HFF-Myc (cell line): ENCODE results near the gene KYAT1.
"Not testable (repeated sequence)": the region's sequence is repeated elsewhere in the genome, so short reads cannot be mapped to it uniquely, and the experiment has no call there.

Experiments
- DNase-seq: peaks from one replicate; pipeline ENCODE4 v3.0.0-alpha.2; 2011; ENCODE audit warnings: low read depth; ENCODE audit errors: extremely low read depth
- H3K4me3 ChIP-seq: replicated peaks from 2 replicates; pipeline ENCODE4 v1.5.1; 2011; ENCODE audit warnings: low read depth, mild to moderate bottlenecking, control low read depth, low read length
- CTCF ChIP-seq: IDR thresholded peaks from 2 replicates; pipeline ENCODE4 v1.5.1; 2012; ENCODE audit warnings: mild to moderate bottlenecking, low read depth, low read length, control low read depth; ENCODE audit errors: missing control alignments

The KYAT1 gene

GRCh38 chr9:128847803-128848202 is 33.9 kb downstream of the KYAT1 start:
- no peak for DNase-seq
- no peak overlapping the region for H3K4me3 ChIP-seq
- TF ChIP-seq CTCF, result no peak

GRCh38 chr9:128846680-128847030 is 35.1 kb downstream of the KYAT1 start:
- no peak for TF ChIP-seq CTCF

DNA sequence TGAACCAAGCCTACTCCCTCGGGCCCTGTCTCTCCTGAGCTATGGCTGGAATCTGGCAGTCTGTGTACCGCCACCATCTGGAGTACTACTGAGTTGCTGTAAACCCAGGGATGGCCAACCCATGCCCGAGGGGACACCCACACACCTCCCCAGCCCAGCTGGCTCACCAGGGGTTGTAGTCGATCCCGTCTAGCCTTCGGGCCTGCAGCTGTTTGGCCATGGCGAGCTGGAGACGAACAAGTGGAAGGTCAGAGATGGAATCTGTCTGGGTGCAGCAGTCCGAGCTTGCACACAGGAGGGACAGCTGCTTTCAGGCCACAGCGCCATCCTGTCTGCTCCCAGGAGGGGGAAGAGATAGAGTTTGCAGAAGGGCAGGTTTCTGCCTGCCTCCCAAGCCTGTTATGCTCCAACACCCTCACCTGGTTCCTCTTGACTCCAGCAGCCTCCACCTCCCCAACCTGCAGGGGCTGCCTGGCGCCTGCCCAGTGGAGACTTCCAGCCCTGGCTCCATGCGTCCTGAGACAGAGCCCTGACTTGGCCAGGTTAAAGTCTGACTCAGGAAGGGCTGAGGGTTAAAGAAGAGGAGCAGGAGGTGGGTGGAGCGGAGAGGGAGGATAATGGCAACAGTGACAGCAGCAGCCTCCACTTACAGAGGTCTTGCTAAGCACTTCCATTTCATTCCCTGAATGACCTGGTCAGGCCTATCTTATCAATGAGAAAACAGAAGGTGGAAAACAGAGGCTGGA is 36.4 kb downstream of the KYAT1 start:
- no peak for TF ChIP-seq CTCF
- DNase-seq, result no peak
- no peak overlapping the region for H3K4me3 ChIP-seq

More at GRCh38 chr9:128846680-128847030, 35.1 kb downstream of the KYAT1 start:
- no peak overlapping the region for H3K4me3 ChIP-seq
- no peak for DNase-seq

DNA sequence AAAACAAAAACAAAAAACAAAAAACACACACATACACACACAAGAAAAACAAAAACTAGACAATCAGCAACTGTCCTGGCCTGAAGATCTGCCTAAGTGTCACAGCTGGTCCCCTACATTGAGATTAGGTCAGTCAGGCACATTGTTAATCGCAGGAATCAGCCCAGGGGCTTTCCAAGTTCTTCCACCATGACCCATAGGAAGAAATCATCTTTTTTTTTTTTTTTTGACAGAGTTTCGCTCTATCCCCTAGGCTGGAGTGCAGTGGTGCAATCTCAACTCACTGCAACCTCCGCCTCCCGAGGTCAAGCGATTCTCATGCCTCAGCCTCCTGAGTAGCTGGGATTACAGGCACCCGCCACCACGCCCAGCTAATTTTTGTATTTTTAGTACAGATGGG is 38.6 kb downstream of the KYAT1 start:
- not testable (repeated sequence) for H3K4me3 ChIP-seq, DNase-seq

- DNase-seq, result no peak
- H3K4me3 ChIP-seq, result no peak overlapping the region
- no peak for TF ChIP-seq CTCF
Observed at GRCh38 chr9:128841694-128842492, 39.9 kb downstream of the KYAT1 start.

DNA sequence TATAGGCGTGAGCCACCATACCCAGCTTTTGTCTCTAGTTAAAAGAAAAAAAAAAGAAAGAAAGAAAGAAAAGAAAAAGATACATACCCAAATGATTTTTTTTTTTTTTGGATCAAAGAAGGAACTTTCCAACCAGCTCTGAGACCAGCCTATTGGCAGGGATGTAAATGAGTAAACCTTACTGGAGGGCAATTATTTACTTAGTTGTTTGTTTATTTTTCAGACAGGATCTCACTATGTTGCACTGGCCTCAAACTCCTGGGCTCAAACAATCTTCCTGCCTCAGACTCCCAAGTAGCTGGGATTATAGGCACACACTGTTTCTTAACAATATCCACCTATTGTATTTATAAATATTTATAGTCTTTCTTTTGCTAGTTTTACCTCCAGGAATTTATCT is 41.2 kb downstream of the KYAT1 start:
- no peak for DNase-seq
- TF ChIP-seq CTCF, result no peak
- H3K4me3 ChIP-seq, result no peak overlapping the region

- no peak for TF ChIP-seq CTCF
- H3K4me3 ChIP-seq, result no peak overlapping the region
- no peak for DNase-seq
Observed at GRCh38 chr9:128838338-128838737, 43.4 kb downstream of the KYAT1 start.
